Endometrial microvascular endothelial cells (primary cell): ENCODE measurements around the gene CRABP1. TPM values are rescaled to one million over a fixed set of nuclear protein-coding genes. Genes with fewer than 3 reads are reported as not detected.

Source experiments
- in situ Hi-C: cut with HindIII; loops from 2 replicates; pipeline ENCODE4 v1.10.0; 2017; ENCODE audit warnings: low sequenced_read_pairs, low pct_unique_long_range_greater_than_20kb; ENCODE audit errors: inconsistent ontology term
- total RNA-seq: library from RNA; depleted of rRNA; stranded (reverse); fragments of >200 nt; gene quantifications from one replicate; pipeline ENCODE4 v1.2.3, GENCODE V29; 2015; ENCODE audit errors: inconsistent ontology term

The CRABP1 gene
- total RNA-seq, 1 donor from 2014 or later, result not detected

- in situ Hi-C loops, result no loop called here
These were observed 53.0 kb downstream of the CRABP1 start for GRCh38 chr15:78393137-78393536.

DNA sequence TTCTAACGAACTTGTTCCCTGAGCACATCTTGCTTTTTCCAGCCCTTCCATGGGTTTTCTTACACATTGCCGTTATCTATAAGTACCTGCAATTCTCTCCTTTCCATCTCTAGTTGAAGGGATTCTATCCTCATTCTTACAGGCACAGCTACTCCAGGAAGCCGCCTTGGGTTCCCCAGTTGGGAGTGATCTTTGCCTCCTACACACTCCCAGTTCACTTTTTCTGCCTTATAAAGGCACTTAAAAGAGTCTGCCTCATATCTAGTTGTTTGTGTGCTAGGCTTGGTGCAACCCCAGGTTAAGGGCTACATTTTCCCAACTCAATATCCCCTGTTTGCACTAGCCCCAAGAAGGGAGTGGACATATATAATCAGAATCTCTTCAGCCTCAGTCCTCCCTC is 53.9 kb downstream of the CRABP1 start:
- in situ Hi-C loops, result no loop called here

DNA sequence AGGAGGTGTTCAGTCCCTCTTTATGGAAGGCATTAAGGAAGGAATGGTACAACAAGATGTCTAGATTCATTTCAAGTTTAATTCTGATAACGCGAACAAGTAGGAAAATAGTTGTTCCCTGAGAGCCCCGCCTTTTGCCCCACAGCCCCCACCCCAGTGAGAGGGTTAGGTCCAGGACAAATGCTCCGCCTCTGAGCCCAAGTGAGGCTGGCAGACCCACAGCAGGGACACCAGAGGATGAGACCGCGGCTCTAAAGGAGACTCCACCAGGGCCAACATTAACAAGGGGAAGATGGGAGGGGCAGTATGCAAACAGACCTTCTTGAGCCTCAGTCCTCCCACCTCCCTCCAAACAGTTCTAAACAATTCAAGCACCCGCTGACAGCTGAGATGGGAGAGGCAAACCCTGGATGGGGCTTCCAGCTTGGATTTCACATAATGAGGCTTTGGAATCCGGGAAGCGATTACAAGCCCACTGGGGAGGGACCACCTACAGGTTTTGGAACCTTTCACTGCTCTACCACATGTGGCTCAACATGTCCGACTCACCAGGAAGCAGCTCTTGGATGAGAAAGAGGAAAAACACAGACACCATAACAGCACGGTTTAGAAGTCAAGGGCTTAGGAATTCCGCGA is 54.9 kb downstream of the CRABP1 start:
- in situ Hi-C loops, result no loop called here

- in situ Hi-C loops, result no loop called here
These were observed 56.1 kb downstream of the CRABP1 start for GRCh38 chr15:78396186-78396814.

- in situ Hi-C loops, result no loop called here
These were observed 56.8 kb downstream of the CRABP1 start for GRCh38 chr15:78396976-78397375.

DNA sequence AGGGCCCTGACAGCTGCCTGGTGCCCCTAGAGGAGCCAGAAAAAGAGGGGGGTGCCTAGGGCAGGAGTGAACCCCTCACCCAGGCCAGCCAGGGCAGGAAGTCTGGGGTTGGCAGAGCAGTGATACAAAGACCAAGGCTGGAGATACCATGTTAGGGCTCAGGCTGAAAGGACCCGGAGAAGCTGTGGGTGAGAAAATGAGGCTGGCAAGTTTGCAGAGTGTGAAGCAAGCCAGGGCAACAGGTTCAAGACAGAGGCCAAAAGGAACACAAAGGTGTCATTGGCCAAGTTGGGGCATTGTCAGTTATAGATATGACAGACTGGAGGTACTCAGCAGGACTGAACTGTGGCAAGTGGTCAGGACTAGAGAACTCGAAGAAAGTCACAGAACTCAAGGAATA is 57.2 kb downstream of the CRABP1 start:
- in situ Hi-C loops, result no loop called here

Other genes starting within 250 kb of the CRABP1 start
- gene SH2D7, start 247.8 kb upstream of the CRABP1 start, total RNA-seq, result not detected
- gene CIB2, start 208.9 kb upstream of the CRABP1 start, total RNA-seq, result 0.28 TPM
- 105 TPM for gene IDH3A, start 191.0 kb upstream of the CRABP1 start, total RNA-seq
- gene ACSBG1, start 105.8 kb upstream of the CRABP1 start, total RNA-seq, result not detected
- 8.5 TPM for gene DNAJA4, start 75.8 kb upstream of the CRABP1 start, total RNA-seq
- 101 TPM for gene SKIC8, start 40.7 kb upstream of the CRABP1 start, total RNA-seq
- gene IREB2, start 97.9 kb downstream of the CRABP1 start, total RNA-seq, result 18.8 TPM
- 5.9 TPM for gene HYKK, start 167.2 kb downstream of the CRABP1 start, total RNA-seq
- 374 TPM for gene PSMA4, start 200.1 kb downstream of the CRABP1 start, total RNA-seq
- gene CHRNA5, start 225.2 kb downstream of the CRABP1 start, total RNA-seq, result 18.6 TPM